ENCODE data around the gene EXD1. TPM values are rescaled to one million over a fixed set of nuclear protein-coding genes. Genes with fewer than 3 reads are reported as not detected.
"Not testable (repeated sequence)": the region's sequence is repeated elsewhere in the genome, so short reads cannot be mapped to it uniquely, and the experiment has no call there.

The EXD1 gene
- total RNA-seq, 1 donor from 2014 or later = 0.17 TPM

- Histone ChIP-seq H3K36me3 (ENCODE audit: control insufficient read depth, insufficient read depth, low read length) (no peaks in the 10 kb centered on the region), H3K27me3 (ENCODE audit: control insufficient read depth, insufficient read depth, low read length) (no peaks in the 10 kb centered on the region), H3K4me3 (ENCODE audit: low read depth, low read length) (no peak overlapping the region)
- DNase-seq (ENCODE audit: low read depth) = no peak
- TF ChIP-seq, protein P1, sequence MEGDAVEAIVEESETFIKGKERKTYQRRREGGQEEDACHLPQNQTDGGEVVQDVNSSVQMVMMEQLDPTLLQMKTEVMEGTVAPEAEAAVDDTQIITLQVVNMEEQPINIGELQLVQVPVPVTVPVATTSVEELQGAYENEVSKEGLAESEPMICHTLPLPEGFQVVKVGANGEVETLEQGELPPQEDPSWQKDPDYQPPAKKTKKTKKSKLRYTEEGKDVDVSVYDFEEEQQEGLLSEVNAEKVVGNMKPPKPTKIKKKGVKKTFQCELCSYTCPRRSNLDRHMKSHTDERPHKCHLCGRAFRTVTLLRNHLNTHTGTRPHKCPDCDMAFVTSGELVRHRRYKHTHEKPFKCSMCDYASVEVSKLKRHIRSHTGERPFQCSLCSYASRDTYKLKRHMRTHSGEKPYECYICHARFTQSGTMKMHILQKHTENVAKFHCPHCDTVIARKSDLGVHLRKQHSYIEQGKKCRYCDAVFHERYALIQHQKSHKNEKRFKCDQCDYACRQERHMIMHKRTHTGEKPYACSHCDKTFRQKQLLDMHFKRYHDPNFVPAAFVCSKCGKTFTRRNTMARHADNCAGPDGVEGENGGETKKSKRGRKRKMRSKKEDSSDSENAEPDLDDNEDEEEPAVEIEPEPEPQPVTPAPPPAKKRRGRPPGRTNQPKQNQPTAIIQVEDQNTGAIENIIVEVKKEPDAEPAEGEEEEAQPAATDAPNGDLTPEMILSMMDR (IDR thresholded peaks at IDR 0.05; ENCODE audit: insufficient read depth, low read length, poor library complexity, severe bottlenecking) = no peak
Measured at GRCh38 chr15:41150279-41150678, 80.3 kb downstream of the EXD1 start.

DNA sequence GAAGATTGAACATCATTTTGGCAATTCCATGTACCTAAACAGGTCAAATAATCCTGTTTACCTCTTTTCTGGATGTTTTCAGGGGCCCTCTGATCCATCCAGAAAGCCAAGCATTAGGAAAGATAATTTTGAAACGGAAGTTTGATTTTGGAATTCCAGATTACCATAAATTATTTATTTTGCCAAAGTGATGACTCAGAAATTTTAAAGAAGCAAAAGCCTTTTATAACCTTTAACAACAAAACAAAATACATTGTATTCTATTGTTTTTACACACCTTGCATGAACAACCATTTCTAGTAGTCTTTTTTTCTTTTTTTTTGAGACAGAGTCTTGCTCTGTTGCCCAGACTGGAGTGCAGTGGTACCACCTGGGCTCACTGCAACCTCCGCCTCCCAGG, 82.5 kb downstream of the EXD1 start:
- TF ChIP-seq, protein P1 (IDR thresholded peaks at IDR 0.05; ENCODE audit: insufficient read depth, low read length, poor library complexity, severe bottlenecking) = no peak
- DNase-seq (ENCODE audit: low read depth) = no peak
- Histone ChIP-seq H3K36me3 (ENCODE audit: control insufficient read depth, insufficient read depth, low read length) (no peaks in the 10 kb centered on the region), H3K4me3 (ENCODE audit: low read depth, low read length) (no peak overlapping the region), H3K27me3 (ENCODE audit: control insufficient read depth, insufficient read depth, low read length) (no peaks in the 10 kb centered on the region)

GRCh38 chr15:41139619-41140018, 90.9 kb downstream of the EXD1 start:
- no peaks in the 10 kb centered on the region for H3K27me3 ChIP-seq (ENCODE audit: control insufficient read depth, insufficient read depth, low read length)
- no peak for DNase-seq (ENCODE audit: low read depth)
- TF ChIP-seq, protein P1 (IDR thresholded peaks at IDR 0.05; ENCODE audit: insufficient read depth, low read length, poor library complexity, severe bottlenecking) = no peak
- no peak overlapping the region for H3K4me3 ChIP-seq (ENCODE audit: low read depth, low read length)
- H3K36me3 ChIP-seq (ENCODE audit: control insufficient read depth, insufficient read depth, low read length) = no peaks in the 10 kb centered on the region

GRCh38 chr15:41139112-41139511, 91.4 kb downstream of the EXD1 start:
- H3K27me3 ChIP-seq (ENCODE audit: control insufficient read depth, insufficient read depth, low read length); H3K36me3 ChIP-seq (ENCODE audit: control insufficient read depth, insufficient read depth, low read length); DNase-seq (ENCODE audit: low read depth); H3K4me3 ChIP-seq (ENCODE audit: low read depth, low read length): not testable (repeated sequence)

GRCh38 chr15:41135580-41135979, 95.0 kb downstream of the EXD1 start:
- not testable (repeated sequence) for DNase-seq (ENCODE audit: low read depth); H3K27me3 ChIP-seq (ENCODE audit: control insufficient read depth, insufficient read depth, low read length); H3K36me3 ChIP-seq (ENCODE audit: control insufficient read depth, insufficient read depth, low read length)

DNA sequence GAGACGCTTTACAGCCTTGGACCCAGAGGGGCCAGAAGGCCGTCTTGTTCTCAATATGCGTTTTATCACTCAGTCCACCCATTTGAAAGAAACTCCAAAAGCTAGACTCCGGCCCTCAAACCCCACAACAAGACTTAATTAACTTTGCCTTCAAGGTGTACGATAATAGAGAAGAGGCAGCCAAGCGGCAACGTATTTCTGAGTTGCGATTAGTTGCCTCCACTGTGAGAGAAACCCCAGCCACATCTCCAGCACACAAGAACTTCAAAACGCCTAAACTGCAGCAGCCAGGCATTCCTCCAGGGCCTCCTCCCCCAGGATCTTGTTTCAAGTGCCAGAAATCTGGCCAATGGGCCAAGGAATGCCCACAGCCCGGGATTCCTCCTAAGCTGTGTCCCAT, 97.1 kb downstream of the EXD1 start:
- H3K36me3 ChIP-seq (ENCODE audit: control insufficient read depth, insufficient read depth, low read length) = no peaks in the 10 kb centered on the region
- TF ChIP-seq, protein P1 (IDR thresholded peaks at IDR 0.05; ENCODE audit: insufficient read depth, low read length, poor library complexity, severe bottlenecking) = no peak

More at GRCh38 chr15:41135580-41135979, 95.0 kb downstream of the EXD1 start:
- H3K4me3 ChIP-seq (ENCODE audit: low read depth, low read length) = not testable (repeated sequence)

More for the DNA sequence above, 97.1 kb downstream of the EXD1 start:
- H3K4me3 ChIP-seq (ENCODE audit: low read depth, low read length) = no peak overlapping the region
- H3K27me3 ChIP-seq (ENCODE audit: control insufficient read depth, insufficient read depth, low read length) = no peaks in the 10 kb centered on the region
- DNase-seq (ENCODE audit: low read depth) = no peak

Other genes with a start within 250 kb of the EXD1 start
- gene INO80, start 114.5 kb downstream of the EXD1 start, total RNA-seq = 26.7 and 58.7 TPM in 2 replicates
- gene CHP1, start 511 bp upstream of the EXD1 start, total RNA-seq = 127 and 156 TPM in 2 replicates
- 2.7 and 4.4 TPM in 2 replicates for gene OIP5, start 101.8 kb upstream of the EXD1 start, total RNA-seq
- 15.1 and 21.3 TPM in 2 replicates for gene NUSAP1, start 102.1 kb upstream of the EXD1 start, total RNA-seq
- gene NDUFAF1, start 171.7 kb upstream of the EXD1 start, total RNA-seq = 18.2 and 27.3 TPM in 2 replicates
- 21.3 and 27.9 TPM in 2 replicates for gene RTF1, start 186.3 kb upstream of the EXD1 start, total RNA-seq

Data from kidney epithelial cell (primary cell).